COR-L47 (cell line): ENCODE data around the gene CCDC148.
"Not testable (repeated sequence)": the region's sequence is repeated elsewhere in the genome, so short reads cannot be mapped to it uniquely, and the experiment has no call there.

Experiments
- DNase-seq: peaks from one replicate; lab custom pipeline; 2025; lab: John Stamatoyannopoulos, UW

CCDC148 gene

DNA sequence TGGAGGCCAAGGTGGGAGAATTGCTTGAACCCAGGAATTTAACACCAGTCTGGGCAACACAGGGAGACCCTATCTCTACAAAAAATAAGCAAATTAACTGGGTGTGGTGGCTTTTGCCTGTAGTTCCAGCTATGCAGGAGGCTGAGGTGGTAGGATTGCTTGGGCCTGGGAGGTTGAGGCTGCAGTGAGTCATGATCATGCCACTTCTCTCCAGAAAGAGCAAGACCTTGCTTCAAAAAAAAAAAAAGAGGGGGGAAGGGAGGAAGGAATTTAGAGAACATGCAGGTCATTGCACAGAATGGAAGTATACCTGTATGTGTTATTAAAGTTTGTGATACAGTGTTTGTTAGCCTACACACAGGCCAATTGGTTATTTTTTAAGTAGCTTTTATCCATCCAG is 26.0 kb upstream of the CCDC148 start:
- no peak for DNase-seq

DNA sequence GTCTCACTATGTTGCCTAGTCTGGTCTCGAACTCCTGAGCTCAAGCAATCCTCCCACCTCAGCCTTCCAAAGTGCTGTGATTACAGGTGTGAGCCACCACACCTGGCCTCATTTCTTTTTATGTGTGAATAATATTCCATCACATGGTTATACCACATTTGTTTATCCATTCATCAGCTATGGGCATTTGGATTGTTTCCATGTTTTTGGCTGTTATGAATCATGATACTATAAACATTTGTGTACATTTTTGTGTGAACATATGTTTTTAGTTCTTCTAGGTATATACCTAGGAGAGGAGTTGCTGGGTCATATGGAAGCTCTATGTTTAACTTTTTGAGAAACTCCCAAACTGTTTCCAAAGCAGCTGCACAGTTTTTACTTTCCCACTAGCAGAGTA is 24.6 kb upstream of the CCDC148 start:
- no peak for DNase-seq

DNA sequence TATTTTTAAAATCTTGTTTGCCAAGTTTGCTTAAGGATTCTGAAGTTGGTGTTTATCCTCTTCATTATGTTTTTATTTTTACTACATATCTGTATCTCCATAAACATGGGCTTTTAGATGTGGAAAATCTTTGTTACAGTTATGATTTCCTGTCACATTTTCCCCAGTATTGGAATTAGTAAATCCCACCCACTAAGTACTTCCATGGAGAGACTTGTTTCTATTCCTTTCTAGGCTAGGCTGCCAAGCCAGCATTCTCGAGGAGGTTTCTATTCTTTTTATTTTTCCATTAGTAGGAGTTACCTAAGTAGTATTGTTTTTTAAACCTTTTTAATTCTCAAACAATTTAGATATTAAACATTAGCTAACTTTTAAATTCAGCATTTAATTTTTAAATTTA is 22.3 kb upstream of the CCDC148 start:
- no peak for DNase-seq

DNA sequence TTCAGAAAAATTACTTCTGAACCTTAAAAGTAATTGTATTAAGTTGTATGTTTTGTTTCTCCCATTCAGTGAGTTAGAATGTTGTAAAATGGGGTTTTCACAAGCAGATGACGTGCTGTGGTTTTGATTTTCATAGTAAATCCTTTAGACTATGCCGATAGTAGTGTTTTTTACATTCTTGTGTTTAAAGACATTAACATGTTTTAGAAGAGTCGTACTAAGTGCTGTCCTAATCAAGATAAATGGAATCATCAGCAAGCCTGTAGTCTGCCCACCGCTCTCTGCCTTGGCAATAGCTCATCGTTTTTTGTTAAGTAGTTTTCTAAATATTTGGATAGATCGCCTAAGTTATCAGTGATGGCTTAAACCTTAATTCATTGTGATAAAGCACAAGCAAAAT is 21.7 kb upstream of the CCDC148 start:
- DNase-seq, result no peak

DNA sequence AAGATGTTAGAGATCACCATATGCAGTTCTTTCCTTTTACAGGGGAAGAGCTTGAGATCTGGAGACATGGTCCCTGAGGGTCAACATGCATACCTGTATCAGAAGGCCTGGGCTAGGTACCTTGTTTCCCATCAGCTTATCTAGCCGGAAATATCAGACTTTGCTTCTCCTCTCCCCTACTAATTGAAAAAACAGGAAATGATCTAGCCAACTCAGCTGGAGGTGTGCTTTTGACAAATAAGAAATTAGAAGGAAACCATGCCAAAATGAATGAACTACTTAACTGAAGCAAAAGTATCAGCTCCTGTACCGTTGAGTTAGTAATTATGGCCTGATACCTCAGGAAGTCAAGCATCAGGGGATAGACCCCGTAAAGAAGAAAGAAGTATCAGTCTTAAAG is 20.6 kb upstream of the CCDC148 start:
- DNase-seq, result peak; percentile 8

DNA sequence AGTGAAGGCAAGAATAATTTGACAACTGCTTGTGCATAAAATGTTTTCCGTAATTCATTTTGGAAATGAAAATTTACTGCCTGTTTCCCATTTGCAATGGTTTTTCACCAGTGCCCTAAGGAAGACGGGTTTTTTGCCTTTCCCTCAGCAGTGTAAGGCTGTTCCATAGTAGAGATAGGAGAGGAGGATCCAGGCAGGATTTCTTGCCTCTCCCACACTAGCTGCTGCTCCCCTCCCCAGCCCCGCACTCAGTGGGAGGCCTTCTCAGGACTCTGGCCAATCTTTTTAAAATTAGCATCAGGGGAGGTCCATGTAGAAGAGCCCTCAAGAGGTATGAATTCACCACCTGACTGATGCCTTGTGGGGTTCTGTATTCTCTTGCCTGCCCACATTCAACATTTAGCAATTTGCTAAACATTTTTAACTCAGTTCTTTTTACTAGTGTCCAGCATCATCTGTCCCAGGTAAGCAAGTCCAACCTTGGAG is 18.0 kb upstream of the CCDC148 start:
- DNase-seq, result not testable (repeated sequence)

DNA sequence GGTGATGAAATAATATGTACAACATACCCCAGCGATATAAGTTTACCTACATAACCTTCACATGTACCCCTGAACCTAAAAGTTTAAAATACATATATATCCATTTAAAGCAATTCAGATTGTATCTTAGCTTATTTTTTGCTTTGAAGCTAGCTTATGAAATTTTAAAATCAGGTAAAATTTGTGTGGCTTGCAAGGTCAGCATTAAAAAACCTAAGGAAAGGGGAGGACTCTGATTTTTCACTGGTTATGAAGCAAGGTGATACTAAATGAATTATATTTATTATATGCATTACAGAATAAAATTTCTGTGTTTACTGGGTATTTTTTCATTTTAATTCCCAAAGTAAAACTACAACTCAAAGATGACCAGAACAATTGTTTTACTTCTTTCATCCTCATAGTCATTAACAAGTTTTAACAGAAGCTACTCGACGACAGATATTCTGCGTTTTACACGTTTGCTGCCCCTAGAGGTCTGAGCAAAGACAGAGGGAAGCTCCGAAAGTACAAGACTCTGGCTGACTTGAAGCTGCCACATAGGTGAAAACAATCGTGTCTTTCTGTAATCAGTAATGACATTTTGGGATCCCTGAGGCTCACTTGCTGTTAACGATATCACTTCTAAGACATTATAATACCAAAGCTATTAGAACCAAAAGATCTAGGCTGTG is 17.3 kb upstream of the CCDC148 start:
- DNase-seq, result no peak

DNA sequence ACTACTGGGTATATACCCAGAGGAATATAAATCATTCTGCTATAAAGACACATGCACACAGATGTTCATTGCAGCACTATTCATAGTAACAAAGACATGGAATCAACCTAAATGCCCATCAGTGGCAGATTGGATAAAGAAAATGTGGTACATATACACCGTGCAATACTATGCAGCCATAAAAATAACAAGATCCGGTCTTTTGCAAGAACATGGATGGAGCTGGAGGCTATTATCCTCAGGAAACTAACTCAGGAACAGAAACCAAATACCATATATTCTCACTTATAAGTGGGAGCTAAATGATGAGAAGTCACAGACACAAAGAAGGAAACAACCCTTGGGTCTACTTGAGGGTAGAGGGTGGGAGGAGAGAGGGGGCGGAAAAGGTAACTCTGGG is 16.7 kb upstream of the CCDC148 start:
- not testable (repeated sequence) for DNase-seq

DNA sequence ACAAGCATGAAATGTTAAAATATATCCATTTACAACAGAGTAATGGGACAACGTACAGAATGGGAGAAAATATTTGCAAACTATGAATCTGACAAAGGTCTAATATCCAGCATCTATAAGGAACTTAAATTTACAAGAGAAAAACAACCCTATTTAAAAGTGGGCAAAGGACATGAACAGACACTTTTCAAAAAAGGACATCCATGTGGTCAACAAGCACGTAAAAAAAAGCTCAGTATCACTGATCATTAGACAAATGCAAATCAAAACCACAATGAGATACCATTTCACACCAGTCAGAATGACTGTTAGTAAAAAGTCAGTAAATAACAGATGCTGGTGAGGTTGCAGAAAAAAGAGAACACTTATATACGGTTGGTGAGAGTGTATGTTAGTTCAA is 16.3 kb upstream of the CCDC148 start:
- DNase-seq, result not testable (repeated sequence)

DNA sequence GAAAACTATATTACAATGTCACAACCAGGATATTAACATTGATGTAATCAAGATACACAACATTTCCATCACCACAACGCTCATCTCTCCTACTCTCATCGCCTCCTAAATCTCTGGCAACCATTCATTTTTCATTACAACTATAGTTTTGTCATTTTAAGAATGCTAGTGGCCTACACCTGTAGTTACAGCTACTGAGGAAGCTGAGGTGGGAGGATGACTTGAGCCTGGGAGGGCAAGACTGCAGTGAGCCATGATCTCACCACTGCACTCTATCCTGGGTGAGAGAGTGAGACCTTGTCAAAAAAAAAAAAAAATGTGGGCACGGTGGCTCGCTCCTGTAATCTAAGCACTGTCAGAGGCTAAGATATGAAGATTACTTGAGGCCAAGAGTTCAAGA is 10.7 kb upstream of the CCDC148 start:
- no peak for DNase-seq

DNA sequence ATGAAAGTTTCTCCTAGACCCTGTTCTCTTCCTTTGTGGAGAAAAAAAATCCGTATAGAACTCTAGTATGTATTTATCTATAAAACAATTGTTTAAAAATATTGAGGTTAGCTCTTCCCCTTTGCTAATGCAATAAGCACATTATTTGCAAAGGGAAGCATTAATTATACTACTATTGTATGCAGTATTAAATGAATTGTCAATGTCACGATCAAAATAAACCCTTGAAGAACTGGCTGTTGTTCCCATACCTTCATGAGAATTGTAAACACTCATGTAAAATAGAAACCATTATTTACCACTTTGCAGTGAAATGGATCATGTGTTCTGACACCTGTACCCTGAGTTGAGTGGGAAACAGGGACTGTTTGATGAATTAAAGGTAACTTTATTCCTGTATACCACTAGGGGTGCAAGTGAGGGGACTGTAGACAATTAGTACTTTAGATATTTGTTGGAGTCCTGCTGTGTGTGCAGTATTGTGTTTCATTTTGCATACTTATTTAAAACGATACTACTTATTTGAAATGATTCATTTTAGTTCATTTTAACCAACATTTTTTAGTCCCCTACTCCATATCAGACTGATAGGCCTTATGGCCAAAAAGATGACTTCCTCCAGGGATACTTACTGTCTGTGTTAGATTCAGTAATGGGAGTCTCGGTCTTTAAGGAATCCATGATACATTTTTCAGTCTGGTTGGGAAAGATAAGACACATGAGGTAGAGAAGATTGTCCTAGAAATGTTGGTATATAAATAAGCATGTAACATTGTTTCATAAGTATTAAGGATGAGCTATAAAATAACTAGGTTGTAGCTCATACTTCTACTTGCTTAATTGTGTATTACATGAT is 8.1 kb upstream of the CCDC148 start:
- peak; percentile 19 for DNase-seq

DNA sequence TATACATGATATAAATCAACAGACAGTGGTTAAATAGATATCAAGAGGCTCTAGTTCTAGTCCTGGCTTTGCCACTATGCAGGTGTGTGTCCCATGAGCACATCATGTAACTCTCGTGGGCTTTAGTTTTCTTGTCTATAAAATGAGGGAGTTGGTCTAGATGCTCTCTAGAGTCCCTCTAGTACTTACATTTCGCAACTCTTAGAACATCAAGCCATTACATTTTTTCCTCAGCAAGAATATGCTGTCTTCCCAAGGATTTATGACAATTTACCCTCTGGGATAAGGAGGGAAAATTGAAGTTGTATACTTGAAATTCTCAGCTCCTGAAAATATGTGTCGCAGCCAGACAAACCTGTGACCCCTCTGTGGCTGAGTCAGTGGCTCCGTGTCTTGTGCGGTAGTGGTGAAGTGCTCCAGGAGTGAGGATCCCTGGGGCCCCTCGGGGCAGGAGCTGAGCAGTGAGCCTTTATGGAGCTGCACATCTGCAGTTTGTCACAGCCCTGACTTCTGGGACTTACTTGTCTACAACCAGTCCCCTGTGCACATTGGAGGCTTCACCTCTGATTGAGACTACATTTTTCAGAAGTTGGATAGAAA is 7.0 kb upstream of the CCDC148 start:
- DNase-seq, result no peak

DNA sequence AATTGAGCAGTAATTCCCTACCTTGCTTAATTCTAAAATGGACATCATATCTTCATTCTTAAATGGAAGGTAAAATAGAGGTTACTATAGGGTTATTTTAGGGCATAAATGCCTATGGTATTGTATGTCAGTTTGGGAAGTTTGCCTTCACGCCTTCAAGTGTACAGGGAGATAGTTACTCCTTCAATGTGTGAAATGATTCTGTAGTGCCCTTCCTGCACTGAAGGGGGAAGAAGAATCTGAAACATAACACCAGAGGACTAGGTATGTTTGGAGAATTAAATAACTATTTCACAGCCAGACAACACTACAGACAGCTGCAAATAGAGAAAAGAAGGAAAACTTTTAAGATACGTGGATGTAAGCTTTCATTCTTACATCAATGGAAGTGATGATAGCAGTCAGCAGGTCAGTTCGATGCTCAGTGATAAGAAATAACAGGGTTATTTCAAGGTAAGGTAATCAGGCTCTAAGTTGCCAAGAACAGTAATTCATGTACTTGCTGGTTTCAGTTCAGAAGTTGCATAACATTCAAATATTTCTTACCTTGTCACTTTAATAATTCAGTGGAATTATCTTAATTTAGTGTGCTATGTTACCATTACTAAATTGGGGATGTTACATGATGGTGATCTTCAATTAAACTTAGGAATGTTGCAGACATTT is 4.2 kb upstream of the CCDC148 start:
- no peak for DNase-seq

DNA sequence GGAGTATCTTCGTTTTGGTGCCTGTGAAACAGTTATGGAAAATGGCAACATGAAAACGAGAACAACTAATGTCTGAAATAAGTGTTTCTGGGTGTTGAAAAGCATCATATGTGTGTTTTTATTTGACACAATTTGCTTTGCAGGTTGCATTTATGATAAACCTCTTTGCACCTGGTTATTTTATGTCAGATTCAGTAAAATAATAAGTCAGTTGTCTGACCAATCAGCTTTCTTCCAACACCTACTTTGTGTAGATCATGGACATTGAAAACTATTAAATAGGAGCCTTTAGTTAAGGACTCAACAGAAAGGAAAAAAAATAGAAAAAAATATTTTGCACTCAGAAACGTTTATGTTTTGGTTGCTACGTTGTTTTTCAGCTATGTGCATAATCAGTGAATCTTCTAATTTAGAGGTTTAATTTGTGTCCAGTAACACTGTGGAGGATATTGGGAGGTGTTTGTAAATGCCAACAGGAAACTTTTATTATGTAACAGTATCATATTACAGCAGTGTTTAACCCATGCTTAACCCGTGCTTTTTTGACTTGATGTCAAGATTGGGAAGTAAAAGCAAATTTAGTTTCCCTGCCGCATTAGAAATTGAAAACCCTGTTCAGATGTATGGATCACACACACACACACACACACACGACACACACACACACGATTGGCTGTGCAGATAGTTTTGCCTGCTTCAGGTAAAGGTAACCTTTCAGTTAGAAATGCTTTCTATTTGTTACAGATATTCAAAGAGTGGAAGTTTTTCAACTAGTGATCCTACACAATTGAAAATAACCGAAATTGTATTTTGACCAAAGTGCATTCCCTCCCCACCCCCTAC is 2.8 kb upstream of the CCDC148 start:
- no peak for DNase-seq

DNA sequence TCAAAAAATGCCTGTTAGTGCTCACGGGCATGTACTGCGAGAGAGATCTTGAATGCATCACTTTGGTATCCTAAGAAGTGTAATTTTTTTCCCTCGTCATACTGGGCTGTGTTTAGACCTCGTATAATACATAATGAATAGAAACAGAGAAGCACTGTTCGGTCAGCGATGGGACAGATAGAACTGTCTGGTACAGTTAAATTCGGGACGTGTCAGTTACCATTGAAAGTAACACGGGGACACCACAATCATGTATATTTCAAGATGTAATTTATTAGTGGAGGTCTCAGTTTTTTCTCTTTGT is 2.0 kb upstream of the CCDC148 start:
- no peak for DNase-seq

DNA sequence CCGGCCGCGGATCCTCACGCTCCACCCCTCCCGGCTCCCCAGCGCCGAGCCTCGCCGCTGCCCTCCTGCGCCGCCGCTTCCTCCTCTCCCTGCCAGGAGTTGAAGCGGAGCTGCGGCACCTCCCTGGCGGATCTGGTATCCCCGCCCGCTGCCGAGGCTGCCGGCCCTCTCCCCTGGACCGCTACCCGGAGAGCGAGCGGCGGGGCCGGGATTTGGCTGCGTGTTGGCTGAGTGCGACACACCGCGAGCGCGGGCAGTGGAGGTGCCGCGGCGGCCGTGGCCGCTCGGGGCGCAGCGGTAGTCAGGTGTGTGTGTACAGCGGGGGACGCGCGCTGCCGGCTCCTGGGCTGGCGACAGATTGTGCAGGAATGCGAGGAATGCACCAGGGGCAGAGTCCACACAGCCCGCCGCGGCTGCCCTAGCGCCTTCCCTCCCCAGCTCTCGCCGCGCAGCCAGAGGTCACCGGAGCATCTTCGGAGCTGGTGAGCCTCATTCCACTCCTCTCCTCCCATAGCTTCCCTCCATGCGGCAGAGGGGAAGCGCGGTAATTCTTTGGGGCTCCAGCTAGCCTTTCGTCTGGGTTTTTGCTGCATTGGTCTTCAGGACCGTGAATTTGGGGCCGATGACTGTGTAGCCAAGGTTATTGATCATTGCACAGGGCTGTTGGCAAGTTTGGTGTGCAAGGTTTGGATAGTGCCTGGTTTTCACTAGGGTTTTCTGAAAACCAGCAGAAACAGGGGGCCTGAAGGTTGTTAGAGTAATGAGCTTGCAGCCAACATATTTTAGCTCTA is 1.5 kb upstream of the CCDC148 start:
- peak; percentile 62 for DNase-seq

DNA sequence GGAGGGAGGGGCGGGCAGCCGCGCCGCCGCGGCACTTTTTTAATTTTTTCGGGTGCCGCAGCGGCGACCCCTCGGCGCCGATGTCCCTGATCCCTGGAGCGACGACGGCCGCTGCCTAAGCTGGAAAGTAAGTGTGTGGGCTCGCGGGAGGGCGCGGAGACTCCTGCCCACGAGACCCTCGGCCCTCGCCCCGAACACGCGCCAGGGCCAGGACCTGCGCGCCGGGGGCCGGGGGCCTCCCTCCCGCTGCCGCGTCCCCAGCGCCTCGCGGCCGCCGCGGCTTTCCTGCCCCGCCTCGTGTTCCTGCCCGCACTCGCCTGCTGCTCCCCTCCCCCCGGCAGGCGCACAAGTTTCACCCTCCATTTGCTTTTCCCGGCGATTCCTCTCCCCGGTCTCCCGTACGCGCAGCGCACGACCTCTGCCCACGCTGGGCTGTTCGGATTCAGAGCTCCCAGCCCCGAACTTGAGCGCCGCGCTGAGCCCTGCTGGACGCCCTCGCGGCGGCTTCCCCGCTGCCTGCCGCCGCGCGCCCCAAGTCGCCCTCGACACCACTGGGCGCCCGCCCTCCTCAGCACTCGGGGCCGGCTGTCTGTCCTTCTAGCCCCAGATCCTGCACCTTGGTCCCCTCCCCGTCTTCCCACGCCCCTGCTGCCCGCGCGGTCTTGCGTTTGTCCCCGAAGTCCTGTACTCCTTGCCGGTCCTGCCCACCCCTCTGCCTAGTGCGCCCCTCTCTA is 706 bp upstream of the CCDC148 start:
- peak; percentile 54 for DNase-seq

DNA sequence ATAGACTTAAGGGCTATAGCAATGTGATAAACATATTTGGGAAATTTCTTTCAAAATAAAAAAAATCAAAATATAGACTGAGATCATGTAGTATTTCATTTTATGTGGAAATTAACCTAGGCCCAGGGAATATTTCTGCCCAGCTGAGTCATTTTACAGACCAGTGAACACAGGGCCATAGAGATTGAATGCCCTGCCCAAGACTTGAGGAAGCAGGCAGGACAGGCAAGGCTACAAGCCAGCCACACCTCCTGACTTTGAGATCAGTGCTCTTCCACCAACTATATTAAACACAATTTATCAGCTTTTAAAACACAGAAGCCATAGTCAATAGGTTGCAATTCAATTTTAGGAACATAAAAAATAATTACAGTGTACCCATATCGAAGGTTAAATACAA is 12.9 kb downstream of the CCDC148 start:
- DNase-seq, result no peak

DNA sequence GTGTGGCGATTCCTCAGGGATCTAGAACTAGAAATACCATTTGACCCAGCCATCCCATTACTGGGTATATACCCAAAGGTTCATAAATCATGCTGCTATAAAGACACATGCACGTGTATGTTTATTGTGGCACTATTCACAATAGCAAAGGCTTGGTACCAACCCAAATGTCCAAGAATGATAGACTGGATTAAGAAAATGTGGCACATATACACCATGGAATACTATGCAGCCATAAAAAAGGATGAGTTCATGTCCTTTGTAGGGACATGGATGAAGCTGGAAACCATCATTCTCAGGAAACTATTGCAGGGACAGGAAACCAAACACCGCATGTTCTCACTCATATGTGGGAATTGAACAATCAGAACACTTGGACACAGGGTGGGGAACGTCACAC is 17.5 kb downstream of the CCDC148 start:
- DNase-seq, result not testable (repeated sequence)

DNA sequence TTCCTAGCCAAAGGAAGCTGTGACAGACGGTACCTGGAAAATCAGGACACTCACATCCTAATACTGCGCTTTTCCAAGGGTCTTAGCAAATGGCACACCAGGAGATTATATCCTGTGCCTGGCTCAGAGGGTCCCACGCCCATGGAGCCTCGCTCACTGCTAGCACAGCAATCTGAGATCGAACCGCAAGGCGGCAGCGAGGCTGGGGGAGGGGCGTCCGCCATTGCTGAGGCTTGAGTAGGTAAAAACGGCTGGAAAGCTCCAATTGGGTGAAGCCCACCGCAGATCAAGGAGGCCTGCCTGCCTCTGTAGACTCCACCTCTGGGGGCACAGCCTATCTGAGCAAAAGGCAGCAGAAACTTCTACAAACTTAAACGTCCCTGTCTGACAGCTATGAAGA is 22.8 kb downstream of the CCDC148 start:
- DNase-seq, result not testable (repeated sequence)
